Uterus (tissue), 2 donors: Measurements from ENCODE around the gene PRSS22.

Experiments used
- CTCF ChIP-seq, 4 experiments: fragments of 200-600 bp in 2 of 4; fragments of 450-650 bp in 2 of 4; sonication (generic) in 2 of 4; IDR thresholded peaks; one replicate each; pipeline ENCODE4 v1.5.1; 2016 to 2019; ENCODE audit warnings: antibody characterized with exemption in 4 of 4, mild to moderate bottlenecking in 2 of 4, moderate library complexity in 1 of 4
- POLR2A ChIP-seq, 2 donors: fragments of 450-650 bp; IDR thresholded peaks; one replicate each; pipeline ENCODE4 v1.6.1; 2016; ENCODE audit warnings: antibody characterized with exemption in 2 of 2, mild to moderate bottlenecking in 1 of 2, moderate library complexity in 1 of 2

GRCh38 chr16:2858245-2859025 lies 465 bp upstream of the PRSS22 start:
- no peak for TF ChIP-seq CTCF (IDR thresholded peaks at IDR 0.05)
- no peak for TF ChIP-seq POLR2A (IDR thresholded peaks at IDR 0.05)
